IMR-90 (cell line): ENCODE measurements around the gene MND1. TPM values are rescaled to one million over a fixed set of nuclear protein-coding genes. Genes with fewer than 3 reads are reported as not detected.

ENCODE experiments used
- ATAC-seq: fragments of 200-7000 bp; cut with Tn5 transposase; 2 replicates; pipeline ENCODE4 v1.9.1; 2020; ENCODE audit warnings: low read depth, mild to moderate bottlenecking, moderate library complexity
- BruUV-seq: library from RNA; stranded (reverse); fragments of 400-500 nt; replicated peaks from 2 replicates; lab custom pipeline; 2021; lab: Mats Ljungman, UMichigan
- CTCF ChIA-PET: fragments of 300-600 bp; formaldehyde crosslinking; extraction: SDS; loops from one replicate; lab custom pipeline; 2021; ENCODE audit warnings: antibody characterized with exemption; lab: Yijun Ruan, JAX
- POLR2A ChIA-PET: fragments of 300-600 bp; sonication (Branson Sonifier 250); formaldehyde crosslinking; loops from one replicate; lab custom pipeline; 2022; ENCODE audit warnings: antibody characterized with exemption; ENCODE audit not compliant: unreplicated experiment; lab: Charles Lee
- DNase-seq: peaks from one replicate; pipeline ENCODE4 v3.0.0; 2013
- H2AFZ ChIP-seq: replicated peaks from 2 replicates; pipeline ENCODE3; 2013; ENCODE audit warnings: low read length, mild to moderate bottlenecking; ENCODE audit not compliant: poor library complexity
- H2AK5ac ChIP-seq: 2 replicates; pipeline ENCODE4 v1.6.1; 2013; ENCODE audit warnings: low read depth, low read length, inconsistent platforms
- H2AK9ac ChIP-seq: replicated peaks from 2 replicates; pipeline ENCODE3; 2013; ENCODE audit warnings: mild to moderate bottlenecking, low read depth, low read length, moderate library complexity; ENCODE audit not compliant: poor library complexity
- H2BK120ac ChIP-seq: 2 replicates; pipeline ENCODE4 v1.6.1; 2013; ENCODE audit warnings: low read depth, low read length, inconsistent platforms
- H2BK15ac ChIP-seq: 3 replicates; pipeline ENCODE4 v1.6.1; 2013; ENCODE audit warnings: low read depth, low read length, inconsistent platforms
- H2BK20ac ChIP-seq: 2 replicates; pipeline ENCODE4 v1.6.1; 2013; ENCODE audit warnings: low read depth, mild to moderate bottlenecking, inconsistent platforms, low read length, moderate library complexity
- H2BK5ac ChIP-seq: 2 replicates; pipeline ENCODE4 v1.6.1; 2013; ENCODE audit warnings: mild to moderate bottlenecking, low read depth, low read length, inconsistent platforms; ENCODE audit not compliant: poor library complexity, severe bottlenecking
- H3K14ac ChIP-seq: replicated peaks from 2 replicates; pipeline ENCODE4 v1.6.1; 2013; ENCODE audit warnings: low read depth, low read length, inconsistent platforms
- H3K18ac ChIP-seq: 2 replicates; pipeline ENCODE4 v1.6.1; 2013; ENCODE audit warnings: low read depth, low read length, control low read depth
- H3K23ac ChIP-seq: 2 replicates; pipeline ENCODE4 v1.6.1; 2013; ENCODE audit warnings: low read depth, low read length, inconsistent platforms
- H3K27ac ChIP-seq: 2 replicates; pipeline ENCODE4 v1.5.1; 2013; ENCODE audit warnings: mild to moderate bottlenecking, control low read depth, low read length; ENCODE audit not compliant: insufficient read depth
- H3K27me3 ChIP-seq: 2 replicates; pipeline ENCODE4 v1.6.1; 2013; ENCODE audit warnings: low read length; ENCODE audit not compliant: control insufficient read depth, insufficient read depth
- H3K36me3 ChIP-seq: 2 replicates; pipeline ENCODE4 v1.6.1; 2013; ENCODE audit warnings: low read length, mixed read lengths; ENCODE audit not compliant: control insufficient read depth, insufficient read depth
- H3K4ac ChIP-seq: 2 replicates; pipeline ENCODE4 v1.6.1; 2013; ENCODE audit warnings: low read depth, low read length, inconsistent platforms
- H3K4me1 ChIP-seq: 2 replicates; pipeline ENCODE4 v1.6.1; 2013; ENCODE audit warnings: low read length, mixed read lengths; ENCODE audit not compliant: control insufficient read depth, insufficient read depth
- H3K4me2 ChIP-seq: 2 replicates; pipeline ENCODE4 v1.6.1; 2013; ENCODE audit warnings: low read depth, mild to moderate bottlenecking, control low read depth, low read length, moderate library complexity
- H3K4me3 ChIP-seq: 2 replicates; pipeline ENCODE4 v1.5.1; 2013; ENCODE audit warnings: low read depth, mild to moderate bottlenecking, control low read depth, low read length, moderate library complexity; ENCODE audit not compliant: insufficient read depth
- H3K56ac ChIP-seq: 2 replicates; pipeline ENCODE4 v1.6.1; 2013; ENCODE audit warnings: low read length, inconsistent platforms; ENCODE audit not compliant: insufficient read depth; ENCODE audit errors: extremely low read depth
- H3K79me1 ChIP-seq, 2 experiments: 2 replicates each; pipeline ENCODE4 v1.6.1; 2013; ENCODE audit warnings: low read length in 2 of 2, inconsistent platforms in 1 of 2, low read depth in 1 of 2
- H3K9ac ChIP-seq: 2 replicates; pipeline ENCODE4 v1.6.1; 2013; ENCODE audit warnings: low read depth, low read length, control low read depth
- H3K9me1 ChIP-seq: 2 replicates; pipeline ENCODE4 v1.6.1; 2013; ENCODE audit warnings: low read length, inconsistent platforms; ENCODE audit not compliant: insufficient read depth
- H3K9me3 ChIP-seq: 2 replicates; pipeline ENCODE4 v1.6.1; 2013; ENCODE audit warnings: low read length; ENCODE audit not compliant: control insufficient read depth, insufficient read depth
- H4K20me1 ChIP-seq: 2 replicates; pipeline ENCODE4 v1.6.1; 2013; ENCODE audit warnings: low read length, inconsistent platforms; ENCODE audit not compliant: insufficient read depth
- H4K5ac ChIP-seq: 2 replicates; pipeline ENCODE4 v1.6.1; 2013; ENCODE audit warnings: mild to moderate bottlenecking, low read depth, low read length, control low read depth
- H4K8ac ChIP-seq, 2 experiments: 2 replicates each; pipeline ENCODE4 v1.6.1; 2013; ENCODE audit warnings: low read depth in 2 of 2, low read length in 2 of 2, control low read depth in 1 of 2, inconsistent platforms in 1 of 2
- H4K91ac ChIP-seq: 2 replicates; pipeline ENCODE4 v1.6.1; 2013; ENCODE audit warnings: low read depth, low read length, inconsistent platforms; ENCODE audit not compliant: insufficient read depth
- FOS ChIP-seq: fragments of 150-350 bp; IDR thresholded peaks from 2 replicates; pipeline ENCODE4 v1.6.1; 2016; ENCODE audit warnings: low read depth, low read length
- MAZ ChIP-seq: IDR thresholded peaks from 2 replicates; pipeline ENCODE4 v1.6.1; 2012; ENCODE audit warnings: low read depth, mild to moderate bottlenecking, low read length, improper control_type of control experiment, moderate library complexity, borderline replicate concordance
- RAD21 ChIP-seq: IDR thresholded peaks from 2 replicates; pipeline ENCODE4 v1.6.1; 2012; ENCODE audit warnings: low read length, improper control_type of control experiment
- RCOR1 ChIP-seq: IDR thresholded peaks from 2 replicates; pipeline ENCODE4 v1.6.1; 2012; ENCODE audit warnings: mild to moderate bottlenecking, low read length, improper control_type of control experiment; ENCODE audit not compliant: insufficient replicate concordance
- RFX5 ChIP-seq: IDR thresholded peaks from 2 replicates; pipeline ENCODE4 v1.8.0; 2012; ENCODE audit warnings: low read depth, mild to moderate bottlenecking, low read length, moderate library complexity
- SMC3 ChIP-seq: fragments of 150-350 bp; IDR thresholded peaks from 2 replicates; pipeline ENCODE4 v1.6.1; 2016; ENCODE audit warnings: low read depth, mild to moderate bottlenecking, antibody characterized with exemption, low read length, moderate library complexity
- WGBS, 2 experiments: methylation state at CpG; one replicate each; pipeline versions ENCODE4 v1.1.5 to v1.1.7; 2013; ENCODE audit warnings: missing lambda C conversion rate in 2 of 2; ENCODE audit not compliant: insufficient read length in 1 of 2; ENCODE audit errors: extremely low coverage in 2 of 2; 5-methylcytosine and 5-hydroxymethylcytosine counted together
- dilution Hi-C: fragments of 300-500 bp; cut with HindIII; formaldehyde crosslinking; loops from one replicate; pipeline ENCODE4 v1.14.3; 2018; ENCODE audit warnings: low sequenced_read_pairs; ENCODE audit not compliant: unreplicated experiment
- in situ Hi-C: fragments of 300-500 bp; cut with MboI; formaldehyde crosslinking; loops from 3 replicates; pipeline ENCODE4 v1.14.3; 2019; ENCODE audit warnings: low sequenced_read_pairs, inconsistent platforms, mixed read lengths
- intact Hi-C: fragments of 100-400 bp; cut with micrococcal nuclease; formaldehyde crosslinking; loops from 2 replicates; pipeline ENCODE4 v1.10.0; 2022
- polyA plus RNA-seq, 3 experiments: library from polyadenylated mRNA; depleted of rRNA; stranded (reverse); fragments of >200 nt; gene quantifications; 2 replicates each; pipeline ENCODE4 v1.2.3, GENCODE V29; 2012; ENCODE audit warnings: low replicate concordance in 1 of 3
- total RNA-seq: library from RNA; depleted of rRNA; stranded (reverse); fragments of >200 nt; gene quantifications from 2 replicates; pipeline ENCODE4 v1.2.3, GENCODE V29; 2012
- TF ChIP-seq, protein P1 (sequence below): fragments of 150-350 bp; IDR thresholded peaks from 2 replicates; pipeline ENCODE4 v1.6.1; 2017; ENCODE audit warnings: mild to moderate bottlenecking, antibody characterized with exemption, low read length, low read depth
- TF ChIP-seq, protein P2 (sequence below): fragments of 150-350 bp; IDR thresholded peaks from 2 replicates; pipeline ENCODE4 v1.6.1; 2016; ENCODE audit warnings: low read depth, mild to moderate bottlenecking, low read length, moderate library complexity, borderline replicate concordance

The MND1 gene
- total and polyA plus RNA-seq, 2 of the 4 experiments (the other 2 are of a cell fraction): 0.36 to 3.5 TPM

GRCh38 chr4:153364061-153364460, 19.6 kb downstream of the MND1 start:
- WGBS, 2 experiments: no CpG with 5 or more reads among the region's 4 CpGs
- no peak for ATAC-seq
- ChIA-PET POLR2A (no interaction called here), CTCF (interaction anchor here (0.8 kb wide), 1 partner anchor 15 kb away, joined by 3 read pairs; no protein-coding TSS in a partner anchor)
- H3K27ac ChIP-seq: no peak overlapping the region
- H4K20me1 ChIP-seq: no peaks in the 10 kb centered on the region
- no peaks in the 10 kb centered on the region; a peak in 1 of 4 replicates for H3K79me1 ChIP-seq
- H3K9me3 ChIP-seq: peaks cover 2% of the 10 kb centered on the region; the same call in 1 of the 2 replicates
- H2AK9ac ChIP-seq: no peak overlapping the region
- H3K4me3 ChIP-seq: no peak overlapping the region
- H3K4ac ChIP-seq: no peak overlapping the region
- no peaks in the 10 kb centered on the region for H3K36me3 ChIP-seq
- H3K56ac ChIP-seq: no peak overlapping the region
- no peak overlapping the region for H2BK15ac ChIP-seq
- H4K91ac ChIP-seq: no peak overlapping the region
- intact Hi-C loops: no loop called here
- no peaks in the 10 kb centered on the region for H3K27me3 ChIP-seq
- H3K18ac ChIP-seq: no peak overlapping the region
- no peak overlapping the region for H3K23ac ChIP-seq
- no peak overlapping the region for H2BK5ac ChIP-seq
- H3K14ac ChIP-seq: no peak overlapping the region
- H3K4me1 ChIP-seq: no peaks in the 10 kb centered on the region
- no peak overlapping the region for H3K9ac ChIP-seq
- no peak overlapping the region for H2AK5ac ChIP-seq
- no peak overlapping the region for H2BK120ac ChIP-seq
- no peak for DNase-seq
- TF ChIP-seq RCOR1 (no peak), FOS (no peak), RAD21 (no peak), RFX5 (no peak), SMC3 (no peak), MAZ (no peak)
- TF ChIP-seq, protein P1, sequence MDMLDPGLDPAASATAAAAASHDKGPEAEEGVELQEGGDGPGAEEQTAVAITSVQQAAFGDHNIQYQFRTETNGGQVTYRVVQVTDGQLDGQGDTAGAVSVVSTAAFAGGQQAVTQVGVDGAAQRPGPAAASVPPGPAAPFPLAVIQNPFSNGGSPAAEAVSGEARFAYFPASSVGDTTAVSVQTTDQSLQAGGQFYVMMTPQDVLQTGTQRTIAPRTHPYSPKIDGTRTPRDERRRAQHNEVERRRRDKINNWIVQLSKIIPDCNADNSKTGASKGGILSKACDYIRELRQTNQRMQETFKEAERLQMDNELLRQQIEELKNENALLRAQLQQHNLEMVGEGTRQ: no peak
- TF ChIP-seq, protein P2, sequence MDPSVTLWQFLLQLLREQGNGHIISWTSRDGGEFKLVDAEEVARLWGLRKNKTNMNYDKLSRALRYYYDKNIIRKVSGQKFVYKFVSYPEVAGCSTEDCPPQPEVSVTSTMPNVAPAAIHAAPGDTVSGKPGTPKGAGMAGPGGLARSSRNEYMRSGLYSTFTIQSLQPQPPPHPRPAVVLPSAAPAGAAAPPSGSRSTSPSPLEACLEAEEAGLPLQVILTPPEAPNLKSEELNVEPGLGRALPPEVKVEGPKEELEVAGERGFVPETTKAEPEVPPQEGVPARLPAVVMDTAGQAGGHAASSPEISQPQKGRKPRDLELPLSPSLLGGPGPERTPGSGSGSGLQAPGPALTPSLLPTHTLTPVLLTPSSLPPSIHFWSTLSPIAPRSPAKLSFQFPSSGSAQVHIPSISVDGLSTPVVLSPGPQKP: no peak
- H3K4me2 ChIP-seq: no peak overlapping the region
- no peak overlapping the region for H4K8ac ChIP-seq
- H3K9me1 ChIP-seq: no peaks in the 10 kb centered on the region
- in situ Hi-C loops: no loop called here
- no TSS peak for BruUV-seq
- H4K5ac ChIP-seq: no peak overlapping the region
- no peak overlapping the region for H2BK20ac ChIP-seq
- H2AFZ ChIP-seq: no peak overlapping the region
- dilution Hi-C loops: no loop called here
